Epithelial cell of esophagus (primary cell): ENCODE measurements around the gene SERBP1.
"Not testable (repeated sequence)": the region's sequence is repeated elsewhere in the genome, so short reads cannot be mapped to it uniquely, and the experiment has no call there.

Experiments used
- DNase-seq: peaks from one replicate; pipeline ENCODE4 v3.0.0; 2010; ENCODE audit warnings: low read depth
- H3K4me3 ChIP-seq: 2 replicates; pipeline ENCODE4 v1.5.1; 2011; ENCODE audit warnings: mild to moderate bottlenecking, low read length, control low read depth
- TF ChIP-seq, protein P1 (sequence below): IDR thresholded peaks from 2 replicates; pipeline ENCODE4 v1.5.1; 2011; ENCODE audit warnings: low read depth, mild to moderate bottlenecking, low read length, control low read depth, inconsistent platforms; ENCODE audit not compliant: insufficient read depth; ENCODE audit errors: missing control alignments

The SERBP1 gene

GRCh38 chr1:67414574-67414973 is 15.6 kb downstream of the SERBP1 start:
- H3K4me3 ChIP-seq = no peak overlapping the region
- DNase-seq = no peak
- TF ChIP-seq, protein P1, sequence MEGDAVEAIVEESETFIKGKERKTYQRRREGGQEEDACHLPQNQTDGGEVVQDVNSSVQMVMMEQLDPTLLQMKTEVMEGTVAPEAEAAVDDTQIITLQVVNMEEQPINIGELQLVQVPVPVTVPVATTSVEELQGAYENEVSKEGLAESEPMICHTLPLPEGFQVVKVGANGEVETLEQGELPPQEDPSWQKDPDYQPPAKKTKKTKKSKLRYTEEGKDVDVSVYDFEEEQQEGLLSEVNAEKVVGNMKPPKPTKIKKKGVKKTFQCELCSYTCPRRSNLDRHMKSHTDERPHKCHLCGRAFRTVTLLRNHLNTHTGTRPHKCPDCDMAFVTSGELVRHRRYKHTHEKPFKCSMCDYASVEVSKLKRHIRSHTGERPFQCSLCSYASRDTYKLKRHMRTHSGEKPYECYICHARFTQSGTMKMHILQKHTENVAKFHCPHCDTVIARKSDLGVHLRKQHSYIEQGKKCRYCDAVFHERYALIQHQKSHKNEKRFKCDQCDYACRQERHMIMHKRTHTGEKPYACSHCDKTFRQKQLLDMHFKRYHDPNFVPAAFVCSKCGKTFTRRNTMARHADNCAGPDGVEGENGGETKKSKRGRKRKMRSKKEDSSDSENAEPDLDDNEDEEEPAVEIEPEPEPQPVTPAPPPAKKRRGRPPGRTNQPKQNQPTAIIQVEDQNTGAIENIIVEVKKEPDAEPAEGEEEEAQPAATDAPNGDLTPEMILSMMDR = no peak

- not testable (repeated sequence) for DNase-seq, H3K4me3 ChIP-seq
Observed at GRCh38 chr1:67413101-67413500, 17.1 kb downstream of the SERBP1 start.

DNA sequence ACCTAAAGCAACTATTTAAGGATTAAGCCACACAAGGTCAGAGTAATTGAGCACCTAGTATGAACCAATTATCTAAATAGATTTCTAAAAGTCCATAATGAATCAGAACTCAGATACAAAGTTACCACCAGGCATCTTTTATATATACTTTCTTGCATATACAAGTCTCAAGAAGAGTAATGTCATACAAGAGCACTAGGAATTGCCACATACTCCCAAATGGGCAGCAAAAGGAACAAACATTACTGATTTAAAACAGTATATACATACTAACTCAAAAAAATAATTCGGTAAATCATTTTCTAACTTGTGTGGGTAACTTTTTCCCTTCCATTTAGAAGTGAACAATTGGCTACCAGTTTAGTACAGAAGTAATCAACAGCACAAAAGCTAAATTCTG is 22.1 kb downstream of the SERBP1 start:
- no peak for DNase-seq
- H3K4me3 ChIP-seq = no peak overlapping the region
- TF ChIP-seq, protein P1 = no peak

DNA sequence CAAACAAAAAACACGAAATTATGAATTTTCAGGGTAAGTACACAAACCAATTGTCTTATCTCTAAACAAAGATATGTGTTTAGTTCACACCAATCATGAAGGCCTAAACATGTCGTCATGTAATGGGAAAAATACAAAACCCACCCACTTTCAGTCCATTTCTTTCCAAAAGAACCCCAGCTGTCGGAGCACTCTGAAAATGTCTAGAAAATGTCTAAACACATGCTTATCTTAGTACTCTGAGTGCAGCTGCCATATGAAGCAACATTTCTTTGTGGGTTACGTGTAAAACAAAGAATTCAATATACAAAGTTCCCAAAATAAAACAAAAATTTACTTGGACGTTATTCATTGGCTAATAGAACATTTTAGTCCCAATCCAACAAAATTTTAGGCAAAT is 22.7 kb downstream of the SERBP1 start:
- DNase-seq = no peak
- H3K4me3 ChIP-seq = no peak overlapping the region
- TF ChIP-seq, protein P1 = no peak

DNA sequence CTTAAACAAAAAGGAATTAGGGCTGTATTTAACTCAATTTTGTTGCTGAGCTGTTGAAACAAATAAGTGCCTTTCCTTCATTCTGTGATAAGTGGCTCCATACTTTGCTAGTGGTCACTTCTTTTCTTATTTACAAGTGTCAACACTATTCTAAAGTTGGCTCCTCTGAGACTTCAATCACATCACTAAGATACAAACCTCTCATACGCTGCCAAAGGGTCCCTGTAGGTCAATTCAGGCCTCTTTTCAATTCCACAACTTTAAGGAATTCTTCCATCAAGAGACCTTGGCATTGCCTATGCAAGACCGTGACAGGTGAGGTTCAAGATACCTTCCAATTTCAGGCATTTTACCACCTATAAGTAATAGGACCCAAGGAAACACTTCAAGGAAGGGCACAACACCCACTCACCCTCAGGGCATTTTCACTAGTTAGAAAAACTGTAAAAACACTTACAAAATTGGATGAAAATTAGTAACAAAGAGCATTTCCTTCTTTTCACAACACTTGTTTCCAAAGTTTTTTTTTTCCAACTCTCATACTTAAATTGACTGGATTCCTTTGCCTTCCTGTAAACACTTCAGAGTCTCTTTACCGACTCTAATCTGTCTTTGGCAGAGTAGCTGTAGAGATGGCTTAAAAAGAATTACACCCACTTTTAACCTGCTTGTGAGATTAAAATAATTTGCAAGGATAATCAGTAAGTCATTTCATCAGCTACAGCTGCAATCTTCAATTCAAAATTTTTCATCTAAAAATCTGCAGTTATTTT is 24.5 kb downstream of the SERBP1 start:
- TF ChIP-seq, protein P1 = no peak
- DNase-seq = no peak
- H3K4me3 ChIP-seq = no peak overlapping the region

DNA sequence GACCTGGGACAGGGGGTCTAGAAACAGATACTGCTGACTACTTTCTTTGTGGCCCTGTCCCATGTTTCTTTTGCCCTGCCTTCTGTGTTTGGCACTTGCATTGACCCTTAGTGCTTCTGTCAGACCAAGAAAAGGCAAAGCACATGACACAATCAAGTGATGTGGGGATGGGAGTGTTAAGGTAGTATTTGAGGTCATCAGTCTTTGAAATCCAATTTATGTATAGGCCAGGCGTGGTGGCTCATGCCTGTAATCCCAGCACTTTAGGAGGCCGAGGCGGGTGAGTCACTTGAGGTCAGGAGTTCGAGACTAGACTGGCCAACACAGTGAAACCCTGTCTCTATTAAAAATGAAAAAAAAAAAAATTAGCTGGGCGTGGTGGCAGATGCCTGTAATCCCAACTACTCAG is 26.0 kb downstream of the SERBP1 start:
- TF ChIP-seq, protein P1 = no peak
- DNase-seq = no peak
- H3K4me3 ChIP-seq = no peak overlapping the region

GRCh38 chr1:67401443-67401842 is 28.8 kb downstream of the SERBP1 start:
- no peak for DNase-seq
- TF ChIP-seq, protein P1 = no peak
- H3K4me3 ChIP-seq = no peak overlapping the region

DNA sequence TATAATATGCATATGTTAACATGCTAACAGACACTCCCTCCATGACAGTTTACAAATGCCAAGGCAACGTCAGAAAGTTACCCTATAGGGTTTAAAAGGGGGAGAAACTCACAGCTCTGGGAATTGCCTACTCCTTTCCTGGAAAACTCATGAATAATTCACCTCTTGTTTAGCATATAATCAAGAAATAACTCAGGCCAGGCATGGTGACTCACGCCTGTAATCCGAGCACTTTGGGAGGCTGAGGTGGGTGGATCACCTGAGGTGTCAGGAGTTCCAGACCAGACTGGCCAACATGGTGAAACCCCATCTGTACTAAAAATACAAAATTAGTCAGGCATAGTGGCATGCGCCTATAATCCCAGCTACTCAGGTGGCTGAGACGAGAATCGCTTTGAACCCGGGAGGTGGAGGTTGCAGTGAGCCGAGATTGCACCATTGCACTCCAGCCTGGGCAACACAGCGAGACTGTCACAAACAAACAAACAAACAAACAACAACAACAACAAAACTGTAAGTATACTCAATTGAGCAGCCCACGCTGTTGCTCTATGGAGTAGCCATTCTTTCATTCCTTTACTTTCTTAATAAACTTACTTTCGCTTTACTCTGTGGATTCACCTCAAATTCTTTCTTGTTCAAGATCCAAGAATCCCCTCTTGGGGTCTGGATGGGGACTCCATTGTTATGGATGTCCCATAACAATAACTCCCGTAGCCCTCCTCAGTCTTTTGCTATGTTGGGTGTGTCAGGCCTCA is 30.0 kb downstream of the SERBP1 start:
- peak; percentile 90 for DNase-seq
- not testable (repeated sequence) for H3K4me3 ChIP-seq
